DMS 273 treated with DMSO at 0.1 percent for 48 hours (cell line): Measurements from ENCODE around the gene KRTAP10-9.
A peak's percentile ranks its signal among the peaks of the same experiment; 100 is the strongest.

Source experiments
- DNase-seq: peaks from one replicate; lab custom pipeline; 2025; lab: John Stamatoyannopoulos, UW

KRTAP10-9 gene

GRCh38 chr21:44666401-44667320, 39.8 kb downstream of the KRTAP10-9 start, which contains the start of gene KRTAP12-2:
Gene KRTAP12-2, minus strand, starts transcription at chr21:44666927. Its CDS starts 41 bp downstream, at chr21:44666886.
- peak; percentile 61 for DNase-seq

- no peak for DNase-seq
Measured at GRCh38 chr21:44667612-44668011, 40.7 kb downstream of the KRTAP10-9 start.

GRCh38 chr21:44670642-44671432, 43.9 kb downstream of the KRTAP10-9 start:
- DNase-seq, result no peak

GRCh38 chr21:44671911-44672310, 45.0 kb downstream of the KRTAP10-9 start:
- no peak for DNase-seq

- no peak for DNase-seq
Measured at GRCh38 chr21:44677881-44678280, 51.0 kb downstream of the KRTAP10-9 start.
